GM19324 (cell line): ENCODE results near the gene IPCEF1.
"Not testable (repeated sequence)": the region's sequence is repeated elsewhere in the genome, so short reads cannot be mapped to it uniquely, and the experiment has no call there.

ENCODE experiments used
- ATAC-seq: cut with Tn5 transposase; IDR thresholded peaks from one replicate; pipeline ENCODE4 v1.9.1; 2021; ENCODE audit warnings: mild to moderate bottlenecking, moderate library complexity; ENCODE audit not compliant: unreplicated experiment, low FRiP score

Gene IPCEF1

DNA sequence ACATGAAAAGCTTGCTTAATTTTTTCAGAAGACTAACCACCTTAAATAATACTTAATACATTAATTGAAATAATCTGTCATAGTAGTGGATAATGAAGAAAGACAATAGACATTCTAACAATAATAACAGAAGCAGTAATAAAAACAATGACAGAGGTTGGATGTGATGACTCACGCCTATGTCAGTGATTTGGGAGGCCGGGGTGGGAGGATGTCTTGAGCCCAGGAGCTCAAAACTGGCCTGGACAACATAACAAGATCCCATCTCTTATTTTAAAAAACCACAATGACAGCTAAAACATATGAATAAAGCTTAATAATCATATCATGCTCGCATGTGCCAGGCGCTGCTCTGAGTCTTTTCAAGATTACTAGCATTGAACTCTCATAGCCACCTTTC is 105.5 kb downstream of the IPCEF1 start:
- no peak for ATAC-seq

DNA sequence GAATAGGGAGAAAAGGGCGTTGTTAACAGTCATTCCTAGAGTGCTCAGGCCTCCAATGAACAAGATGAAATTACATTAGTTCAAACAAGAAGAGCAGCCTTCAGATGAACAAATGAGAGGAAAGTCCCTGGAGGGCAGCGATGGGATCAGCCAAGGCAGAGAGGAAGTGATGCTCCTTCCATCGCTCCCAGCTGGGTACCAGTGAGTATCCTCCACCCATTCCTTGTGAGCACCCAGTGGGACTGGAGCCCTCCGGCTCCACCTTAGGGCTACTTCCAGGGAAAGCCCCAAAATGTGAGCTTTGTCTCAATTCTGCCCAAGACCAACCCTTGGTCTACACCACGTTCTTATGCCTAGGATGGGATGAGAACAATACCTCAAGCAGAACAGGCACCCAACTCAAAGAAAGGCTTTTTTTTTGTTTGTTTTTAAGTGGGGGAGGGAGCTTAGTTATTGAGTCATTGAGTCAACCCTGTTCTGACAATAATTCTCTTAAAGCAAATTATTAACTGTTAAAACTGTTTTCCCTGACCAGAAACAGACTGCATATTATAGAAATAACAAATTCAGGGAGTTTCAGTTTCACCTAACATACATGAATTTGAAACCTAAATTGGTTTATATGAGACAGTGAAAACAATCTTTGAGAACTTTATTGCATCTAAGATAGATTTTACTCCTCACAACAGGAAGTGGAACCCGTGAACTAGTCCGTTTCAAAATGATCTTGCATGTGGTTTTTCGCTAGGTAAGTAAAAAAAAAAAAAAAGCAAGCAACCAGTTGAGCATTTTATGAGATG is 106.9 kb downstream of the IPCEF1 start:
- peak; percentile 65 for ATAC-seq

- ATAC-seq, result peak; percentile 40
Observed at GRCh38 chr6:154247119-154247861, 109.3 kb downstream of the IPCEF1 start.

- no peak for ATAC-seq
Observed at GRCh38 chr6:154246723-154247118, 109.9 kb downstream of the IPCEF1 start.

DNA sequence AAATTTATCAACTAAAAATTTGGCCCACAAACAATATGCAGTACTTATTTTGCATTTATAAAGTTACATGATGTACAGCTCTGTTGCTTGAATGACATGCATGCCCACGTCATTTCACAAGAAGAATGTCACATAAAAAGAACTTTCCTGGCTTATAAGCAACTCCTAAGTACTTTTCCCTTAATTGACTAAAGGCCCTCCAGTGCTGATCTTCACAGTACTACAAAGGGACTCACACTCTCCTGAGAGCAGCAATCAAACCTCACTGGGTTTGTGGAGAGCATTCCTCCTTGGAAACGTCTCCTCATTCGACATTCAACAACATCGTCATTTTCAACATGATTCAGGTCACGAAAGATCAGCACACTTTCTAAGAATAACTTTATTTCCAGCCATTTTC is 111.1 kb downstream of the IPCEF1 start:
- ATAC-seq, result no peak

DNA sequence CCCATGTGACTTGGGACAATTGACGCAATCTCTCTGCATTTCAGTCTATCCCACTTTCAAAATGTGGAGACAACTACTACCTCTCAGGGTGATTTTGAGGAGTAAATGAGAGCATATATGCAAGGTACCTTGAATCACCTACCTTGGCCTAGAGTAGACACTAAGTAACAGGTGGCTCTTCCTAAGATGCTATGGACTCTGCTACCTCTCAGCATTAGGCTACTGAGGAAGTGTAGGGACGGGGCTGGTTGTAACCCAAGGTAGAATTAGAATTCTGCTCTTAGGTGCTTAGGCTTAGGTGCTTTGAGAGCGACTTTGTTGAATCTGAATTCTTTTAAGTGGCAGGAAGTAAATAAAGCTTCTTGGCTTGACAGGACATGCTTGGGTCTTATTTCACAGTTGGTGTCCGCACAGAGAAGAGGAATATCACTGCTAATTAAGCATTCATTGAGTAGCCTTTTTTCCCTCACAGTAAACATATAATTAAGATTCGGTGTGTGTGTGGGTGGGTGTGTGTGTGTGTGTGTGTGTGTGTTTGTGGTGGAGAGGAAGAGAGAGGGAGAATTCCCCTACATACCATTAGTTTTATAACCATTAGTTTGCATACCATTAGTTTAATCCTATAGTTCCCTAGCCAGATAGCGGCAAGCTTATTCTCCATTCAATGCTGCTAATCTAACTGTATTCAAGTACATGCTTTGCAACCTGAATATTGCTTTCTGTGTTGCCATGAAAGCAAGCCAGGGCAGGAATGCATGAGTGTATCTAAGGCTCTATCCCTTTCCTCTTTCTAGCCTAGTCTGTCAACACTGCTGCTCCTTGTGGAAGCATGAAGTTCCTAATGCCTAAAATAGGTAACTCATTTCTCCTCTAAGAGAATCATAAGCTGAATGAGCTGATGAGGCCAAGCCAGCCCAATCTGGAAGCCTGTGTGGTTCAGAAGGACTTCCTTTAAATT is 112.5 kb downstream of the IPCEF1 start:
- ATAC-seq, result no peak

GRCh38 chr6:154242617-154243357 is 113.8 kb downstream of the IPCEF1 start:
- no peak for ATAC-seq

DNA sequence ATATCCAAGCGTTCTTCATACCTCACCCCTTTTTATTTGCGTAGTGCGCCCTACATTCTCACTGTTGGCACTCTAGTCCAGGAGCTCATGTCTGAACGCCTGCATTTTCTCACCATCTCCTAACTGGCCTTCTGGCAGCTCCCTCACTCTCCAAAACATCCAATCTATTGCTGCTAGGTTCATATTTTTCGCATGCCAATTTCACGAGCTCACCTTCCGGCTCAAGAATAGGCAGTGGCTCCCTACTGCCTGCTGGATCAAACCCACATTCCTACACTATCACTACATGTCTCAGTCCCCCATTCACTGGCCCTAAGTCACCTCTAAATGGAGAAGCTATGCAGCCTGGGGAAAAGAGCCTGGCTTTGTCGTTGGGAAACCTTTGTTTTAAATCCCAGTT is 115.0 kb downstream of the IPCEF1 start:
- ATAC-seq, result no peak

GRCh38 chr6:154241061-154241460 is 115.5 kb downstream of the IPCEF1 start:
- not testable (repeated sequence) for ATAC-seq

GRCh38 chr6:154239392-154239791 is 117.2 kb downstream of the IPCEF1 start:
- no peak for ATAC-seq

GRCh38 chr6:154238831-154239230 is 117.8 kb downstream of the IPCEF1 start:
- ATAC-seq, result no peak

- no peak for ATAC-seq
Observed at GRCh38 chr6:154236646-154237301, 119.8 kb downstream of the IPCEF1 start.

- peak; percentile 53 for ATAC-seq
Observed at GRCh38 chr6:154234019-154234772, 122.4 kb downstream of the IPCEF1 start.

- no peak for ATAC-seq
Observed at GRCh38 chr6:154233383-154233782, 123.2 kb downstream of the IPCEF1 start.

DNA sequence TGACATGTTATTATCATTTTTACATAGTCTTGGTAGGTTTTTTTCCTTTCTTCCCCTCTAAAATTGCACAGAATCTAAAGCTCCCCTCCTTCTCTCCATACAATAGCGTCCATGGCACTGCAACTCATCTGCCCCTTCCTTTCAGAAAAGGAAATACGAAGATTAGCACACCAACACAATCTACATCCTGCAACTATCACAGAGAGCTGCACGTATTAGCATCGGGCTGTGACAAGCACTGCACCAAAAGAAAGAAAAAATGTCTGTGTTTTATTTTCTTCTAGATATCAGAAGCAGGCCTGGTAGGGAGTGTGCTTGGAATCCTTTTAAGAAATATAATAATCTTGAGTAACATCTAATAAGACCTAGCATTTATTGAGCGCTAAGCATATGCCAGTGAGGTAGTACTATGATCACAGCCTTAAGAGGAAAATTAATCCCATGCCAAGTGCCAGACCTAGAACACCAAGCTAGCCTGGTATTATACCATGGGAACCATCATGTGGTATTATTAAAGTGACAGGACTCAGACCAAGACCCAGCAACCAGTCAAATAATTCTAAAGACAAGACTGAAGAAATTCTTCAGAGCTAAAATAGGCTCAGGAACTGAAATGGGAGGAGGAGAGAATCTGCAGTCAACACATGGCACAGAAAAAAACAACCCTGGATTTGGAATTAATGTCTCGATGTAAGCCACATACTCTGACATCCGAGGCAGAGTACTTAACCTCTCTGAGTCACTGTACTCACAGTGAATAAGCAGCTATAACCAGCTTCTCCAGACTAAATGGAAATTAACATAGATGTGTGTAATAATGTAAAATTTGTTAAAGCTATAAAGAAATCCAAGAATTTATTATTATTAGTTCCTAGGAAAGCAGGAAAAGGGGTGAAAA is 124.3 kb downstream of the IPCEF1 start:
- no peak for ATAC-seq

DNA sequence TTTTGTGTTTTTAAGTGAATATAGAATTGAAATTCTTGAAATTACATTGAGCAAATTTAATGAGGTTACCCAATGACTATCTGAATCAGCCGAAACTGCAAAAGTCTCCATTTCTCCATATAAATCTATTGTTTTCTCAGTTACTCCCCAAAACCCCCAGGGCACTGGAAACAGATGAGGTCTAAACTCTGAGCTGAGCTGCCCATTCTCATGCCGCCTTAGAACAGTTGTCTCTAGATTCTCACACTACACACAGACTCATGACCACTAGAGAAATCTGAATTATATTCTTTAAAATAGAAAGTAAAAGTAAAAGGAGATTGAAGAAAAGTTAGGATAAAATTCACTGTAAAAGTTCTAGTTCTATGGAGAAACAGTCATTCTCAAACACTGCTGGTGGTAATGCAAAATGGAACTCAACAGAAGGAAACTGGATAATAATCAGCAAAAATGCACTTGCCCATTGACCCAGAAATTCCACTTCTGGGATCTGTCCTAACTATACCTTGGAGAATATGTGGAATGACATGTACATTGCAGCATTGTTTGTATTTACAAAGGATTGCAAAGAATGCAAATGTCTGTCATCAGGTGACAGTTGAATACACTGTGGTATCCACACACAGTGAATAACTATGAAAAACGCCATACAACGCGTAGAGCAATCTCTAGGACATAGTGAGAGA is 125.5 kb downstream of the IPCEF1 start:
- no peak for ATAC-seq

DNA sequence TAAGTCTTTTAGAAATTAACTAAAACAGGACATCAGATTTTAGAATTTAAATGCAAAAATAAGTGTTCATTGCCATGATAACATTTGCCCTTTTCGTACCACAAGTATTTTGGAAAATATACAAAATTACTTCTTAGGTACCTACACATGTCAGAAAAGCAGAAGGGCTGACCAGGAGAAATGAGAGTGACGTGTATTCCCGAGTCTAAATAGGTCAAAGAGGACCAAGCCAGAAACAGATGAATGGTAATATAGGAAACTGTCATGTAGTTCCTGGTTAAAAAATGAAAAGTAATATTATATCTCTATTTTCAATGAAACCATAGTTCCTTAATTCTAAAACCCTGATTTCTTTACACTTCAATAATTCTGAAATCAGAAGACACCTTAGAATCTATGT is 126.2 kb downstream of the IPCEF1 start:
- ATAC-seq, result no peak
